CD4-positive, alpha-beta T cell treated with Interleukin-2 at 100 ng/mL for 4 hours (primary cell): ENCODE measurements around the gene TEP1.

Experiments used
- DNase-seq: peaks from one replicate; pipeline ENCODE4 v3.0.0-alpha.2; 2020; ENCODE audit warnings: low spot score

The TEP1 gene

GRCh38 chr14:20429801-20430669 is 16.7 kb upstream of the TEP1 start:
- no peak for DNase-seq

GRCh38 chr14:20428802-20429201 is 15.5 kb upstream of the TEP1 start:
- DNase-seq: no peak

GRCh38 chr14:20428010-20428365 is 14.7 kb upstream of the TEP1 start:
- no peak for DNase-seq

DNA sequence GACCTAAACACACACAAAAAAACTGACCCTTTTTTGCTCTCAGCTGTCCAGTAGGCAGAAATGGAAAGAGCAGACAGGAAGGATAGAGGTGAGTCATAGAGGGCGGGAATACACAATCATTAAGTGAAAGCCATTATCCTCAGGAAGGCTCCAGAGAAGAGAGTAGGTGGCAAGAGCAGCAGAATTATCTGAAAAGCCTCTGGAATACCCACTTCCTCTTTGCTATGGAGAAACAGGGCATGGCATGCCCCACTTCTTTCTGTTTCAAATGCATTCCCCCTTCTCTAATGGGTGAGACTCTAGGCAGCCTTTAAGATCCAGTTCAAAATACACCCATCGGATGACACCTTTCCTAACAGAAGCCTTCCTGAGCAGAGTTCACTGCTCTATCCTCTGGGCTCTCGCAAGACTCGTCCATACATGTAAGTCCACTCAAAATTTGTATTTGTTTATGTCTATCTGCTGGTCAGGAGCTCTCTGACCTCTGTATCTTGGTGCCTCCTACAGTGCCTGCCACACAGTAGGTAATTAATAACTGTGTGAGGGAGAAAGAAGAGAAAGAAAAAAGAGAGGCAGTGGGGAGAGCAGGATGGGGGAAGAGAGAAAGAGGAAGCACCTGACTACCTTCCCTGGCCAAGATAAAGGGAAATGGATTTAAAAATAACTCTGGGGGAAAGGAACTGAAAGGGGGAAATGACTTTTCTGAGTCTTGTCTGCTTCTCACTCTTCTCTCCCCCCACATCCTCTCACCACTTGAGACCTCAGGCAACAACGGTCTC is 14.1 kb upstream of the TEP1 start:
- no peak for DNase-seq

- DNase-seq: no peak
These were observed 11.6 kb upstream of the TEP1 start for GRCh38 chr14:20424851-20425250.

DNA sequence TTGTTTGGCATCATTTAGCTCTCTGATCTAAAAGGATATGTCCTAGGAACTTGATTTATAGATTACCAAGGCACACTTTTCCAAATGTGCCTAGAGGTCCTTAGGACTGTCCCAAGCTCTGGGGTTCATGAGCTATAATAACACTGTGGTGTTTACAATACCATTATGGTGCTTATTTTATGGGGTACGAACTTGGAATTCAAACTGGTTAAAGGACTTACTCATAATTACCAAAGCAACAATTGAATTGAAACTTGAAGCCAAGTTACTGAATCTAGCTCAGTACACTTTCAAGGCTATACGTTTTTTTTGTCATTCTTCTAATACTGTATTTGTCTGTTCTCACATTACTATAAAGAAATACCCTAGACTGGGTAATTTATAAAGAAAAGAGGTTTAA is 9.6 kb upstream of the TEP1 start:
- no peak for DNase-seq

DNA sequence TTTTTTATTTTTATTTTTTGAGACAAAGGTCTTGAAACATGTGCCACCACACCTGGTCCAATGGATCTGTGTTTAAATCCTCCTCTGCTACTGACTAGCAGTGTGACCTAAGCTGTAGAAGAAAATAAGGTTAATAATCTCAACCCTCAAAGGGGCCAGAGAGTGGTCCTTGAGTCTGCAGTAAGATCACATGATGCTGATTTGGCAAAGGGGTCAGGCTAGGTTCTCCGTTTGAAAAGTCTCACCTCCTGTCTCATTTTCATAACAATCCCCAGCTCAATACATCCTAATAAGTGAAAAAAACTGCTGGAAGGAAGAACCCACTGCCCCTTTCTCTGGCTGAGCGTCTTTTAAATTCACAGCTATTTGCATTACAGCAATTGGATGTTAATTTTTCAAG is 8.0 kb upstream of the TEP1 start:
- no peak for DNase-seq

- DNase-seq: no peak
These were observed 6.1 kb upstream of the TEP1 start for GRCh38 chr14:20419419-20419818.

GRCh38 chr14:20418501-20418909 is 5.2 kb upstream of the TEP1 start:
- no peak for DNase-seq

DNA sequence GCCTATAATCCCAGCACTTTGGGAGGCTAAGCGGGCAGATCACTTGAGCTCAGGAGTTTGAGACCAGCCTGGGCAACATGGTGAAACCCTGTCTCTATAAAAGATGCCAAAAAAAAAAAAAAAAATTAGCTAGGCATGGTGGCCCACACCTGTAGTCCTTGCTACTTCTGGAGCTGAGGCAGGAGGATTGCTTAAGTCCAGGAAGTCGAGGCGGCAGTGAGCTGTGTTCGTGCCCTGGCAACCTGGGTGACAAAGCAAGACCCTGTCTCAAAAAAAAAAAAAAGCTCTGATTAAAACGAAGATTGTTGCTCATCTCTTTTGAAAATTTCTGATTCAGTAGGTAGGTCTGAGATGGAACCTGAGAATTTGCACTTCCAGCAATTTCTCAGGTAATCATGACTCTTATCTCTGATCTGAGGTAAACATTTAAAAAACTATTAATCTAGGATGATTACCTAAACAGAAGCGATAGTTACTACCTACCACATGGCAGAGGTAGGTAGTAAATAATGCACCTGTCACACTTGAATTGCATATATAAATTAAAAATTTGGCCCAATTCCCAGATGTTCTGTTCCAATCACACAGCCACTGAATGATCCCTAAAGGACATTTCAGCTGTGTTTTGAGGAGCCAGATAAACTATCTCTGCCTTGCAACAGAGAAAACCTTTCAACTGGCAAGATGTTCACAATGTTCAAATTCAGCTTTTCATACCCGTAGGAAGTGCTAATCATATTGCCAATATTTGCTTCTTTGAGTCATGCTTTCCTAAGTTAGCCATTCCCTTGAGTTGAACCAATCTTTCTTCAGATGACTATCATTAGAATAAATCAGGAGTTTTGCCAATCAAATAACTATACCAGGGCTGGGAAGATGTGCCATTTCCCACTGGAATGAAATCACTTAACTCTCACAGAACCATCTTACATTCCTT is 4.2 kb upstream of the TEP1 start:
- no peak for DNase-seq

DNA sequence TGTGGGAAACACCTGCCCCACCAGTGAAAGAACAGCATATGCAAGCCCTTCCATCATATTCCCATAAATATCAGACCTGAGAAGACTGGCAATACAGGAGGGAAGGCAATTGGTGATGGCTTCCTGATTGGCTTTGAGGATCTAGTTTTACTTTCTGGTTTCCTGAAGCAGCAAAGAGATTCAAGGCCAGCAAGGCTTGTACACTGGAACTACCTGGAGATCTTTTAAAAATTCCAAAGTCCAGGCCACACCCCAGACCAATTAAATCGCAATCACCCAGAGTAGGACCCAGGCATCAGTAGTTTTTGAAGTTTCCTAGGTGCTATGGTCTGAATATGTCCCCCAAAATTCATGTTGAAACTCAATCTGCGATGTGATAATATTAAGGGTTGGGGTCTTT is 2.9 kb upstream of the TEP1 start:
- DNase-seq: no peak

DNA sequence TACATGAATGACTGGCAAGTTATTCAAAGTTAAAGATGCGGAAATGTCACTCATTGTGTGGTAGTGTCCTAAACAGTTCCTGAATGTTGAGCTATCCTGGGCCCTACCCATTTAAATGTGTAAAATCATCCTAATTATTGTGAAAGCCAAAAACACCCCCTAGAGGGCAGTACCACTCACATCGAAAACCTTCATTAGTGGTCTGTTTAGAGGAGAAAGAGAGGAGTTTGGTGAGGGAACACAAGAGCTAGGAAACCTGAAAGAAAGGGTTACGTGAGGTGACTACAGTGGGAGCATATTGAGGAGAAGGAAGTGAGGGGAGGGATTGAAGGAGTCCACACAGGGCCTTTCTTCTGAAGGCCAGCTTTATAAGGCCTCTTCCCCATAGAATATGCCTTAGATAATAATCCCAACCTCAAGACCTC is 2.5 kb upstream of the TEP1 start:
- peak; percentile 70 for DNase-seq

- DNase-seq: peak; percentile 38
These were observed 412 bp upstream of the TEP1 start for GRCh38 chr14:20413744-20414082.

DNA sequence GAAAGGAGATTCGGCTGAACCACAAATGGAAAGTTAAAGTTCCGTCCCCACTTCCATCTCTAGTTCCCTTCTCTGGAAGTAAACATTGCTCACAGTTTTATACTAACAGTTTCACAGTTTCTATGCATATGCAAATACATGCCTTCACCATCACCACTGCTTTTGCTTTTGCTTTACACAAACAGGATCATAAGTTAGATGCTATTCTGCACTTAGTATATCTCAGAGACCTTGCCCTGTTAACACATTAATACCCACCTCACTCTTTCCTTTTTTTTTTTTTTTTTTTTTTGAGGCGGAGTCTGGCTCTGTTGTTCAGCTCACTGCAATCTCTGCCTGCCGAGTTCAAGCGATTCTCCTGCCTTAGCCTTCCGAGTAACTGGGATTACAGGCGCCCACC is 890 bp downstream of the TEP1 start:
- DNase-seq: peak; percentile 37

GRCh38 chr14:20409226-20409625 is 4.1 kb downstream of the TEP1 start:
- DNase-seq: no peak

DNA sequence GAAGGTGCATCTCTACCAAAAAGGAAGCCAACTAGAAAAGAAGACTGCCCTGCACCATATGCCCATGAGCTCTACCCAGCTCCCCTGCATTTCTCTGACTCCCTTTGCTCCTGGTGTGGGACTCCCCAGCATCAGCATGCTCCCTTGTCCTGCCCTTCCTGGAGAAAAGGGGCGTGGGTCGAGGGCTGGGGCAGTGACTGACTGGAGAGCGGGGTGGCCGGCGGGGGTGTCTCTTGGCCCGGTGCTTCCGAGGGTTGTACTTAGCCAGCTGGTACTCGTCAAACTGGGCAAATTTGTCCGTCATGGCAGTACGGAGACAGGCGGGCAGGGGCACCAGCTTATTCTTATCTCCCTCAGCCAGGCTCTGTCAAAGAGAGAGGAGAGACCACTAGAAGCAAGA is 9.8 kb downstream of the TEP1 start:
- no peak for DNase-seq

GRCh38 chr14:20400965-20401593 is 12.2 kb downstream of the TEP1 start:
- peak; percentile 56 for DNase-seq

GRCh38 chr14:20400589-20400964 is 12.7 kb downstream of the TEP1 start:
- DNase-seq: no peak

- DNase-seq: no peak
These were observed 15.8 kb downstream of the TEP1 start for GRCh38 chr14:20397511-20397910.

DNA sequence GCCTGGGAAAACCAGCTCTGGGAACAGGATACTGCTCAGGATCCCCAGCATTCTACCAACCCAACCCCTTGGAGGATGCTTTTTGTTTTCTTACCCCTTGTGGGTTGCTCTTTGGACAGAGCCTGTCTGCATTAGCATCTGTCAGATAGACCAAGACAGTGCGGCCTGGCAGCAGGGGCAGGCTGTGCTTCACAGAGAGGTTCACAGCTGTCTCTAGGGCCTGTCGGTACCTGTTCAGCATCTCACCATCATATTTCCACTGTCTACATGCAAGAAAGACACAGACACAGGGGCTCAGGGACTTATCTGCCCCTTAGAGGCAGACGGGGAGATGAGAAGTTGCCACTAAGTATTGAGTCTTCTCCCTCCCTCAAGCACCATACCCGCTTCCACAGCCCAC is 21.8 kb downstream of the TEP1 start:
- DNase-seq: no peak

DNA sequence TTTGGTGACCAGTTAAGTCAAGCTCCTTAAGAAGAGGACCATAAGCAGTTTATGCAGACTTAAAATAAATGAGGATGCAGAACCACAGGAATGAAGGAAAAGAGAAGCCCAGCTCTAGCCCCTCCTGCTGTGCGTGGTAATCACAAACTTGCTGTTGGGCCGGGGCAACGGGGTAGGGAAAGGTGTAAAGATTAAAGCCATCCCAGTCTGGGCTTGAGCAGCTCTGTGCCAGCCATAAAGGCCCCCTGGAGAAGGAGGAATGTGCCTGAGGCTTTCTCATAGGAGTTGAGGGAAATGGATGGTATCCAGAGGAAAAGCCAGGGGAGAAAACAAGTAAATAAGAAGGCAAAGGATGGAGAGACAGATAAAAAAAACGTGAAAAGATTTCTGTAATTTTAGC is 25.1 kb downstream of the TEP1 start:
- no peak for DNase-seq

DNA sequence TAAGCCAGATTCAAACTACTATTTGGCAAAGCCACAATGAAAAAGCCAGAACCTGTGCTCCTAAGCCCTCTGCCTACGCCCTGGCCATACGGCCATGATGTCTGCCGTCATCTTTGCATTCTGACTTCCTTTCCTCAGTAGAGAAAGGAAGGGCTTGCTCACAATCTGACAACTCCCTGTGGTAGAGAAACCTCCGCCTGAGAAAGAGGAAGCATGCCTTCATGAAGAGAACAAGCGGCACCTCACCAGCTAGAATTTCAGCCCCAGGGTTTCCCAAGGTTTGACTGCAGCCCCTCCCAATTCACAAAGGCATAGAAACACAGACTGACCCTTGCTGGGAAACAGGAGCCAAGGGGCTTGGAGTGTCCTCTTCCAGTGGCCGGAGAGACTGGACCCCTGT is 25.7 kb downstream of the TEP1 start:
- no peak for DNase-seq
